ENCODE results near the gene RPL13.

DNA sequence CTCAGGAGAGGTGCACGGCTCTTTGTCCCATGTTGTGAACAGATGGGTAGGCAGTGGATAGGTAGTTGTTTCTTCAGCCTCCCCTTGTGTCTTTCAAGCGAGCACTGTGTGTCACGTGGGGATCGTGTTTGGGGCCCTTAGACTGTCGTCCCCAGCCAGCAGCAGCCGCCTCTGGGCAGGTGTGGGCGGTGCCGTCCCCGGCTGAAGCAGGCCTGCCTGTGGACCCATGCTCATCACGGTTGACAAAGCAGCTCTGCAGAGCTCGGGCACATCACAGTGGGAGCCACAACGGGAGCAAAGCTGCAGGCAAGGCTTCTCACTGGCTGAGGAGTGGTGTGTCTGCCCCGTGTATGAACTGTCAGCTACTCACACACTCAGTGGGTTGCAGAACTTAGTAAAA lies 4.7 kb upstream of the RPL13 start:
- no peak for TF ChIP-seq POLR2A (IDR thresholded peaks at IDR 0.05)
- TF ChIP-seq, protein P1, sequence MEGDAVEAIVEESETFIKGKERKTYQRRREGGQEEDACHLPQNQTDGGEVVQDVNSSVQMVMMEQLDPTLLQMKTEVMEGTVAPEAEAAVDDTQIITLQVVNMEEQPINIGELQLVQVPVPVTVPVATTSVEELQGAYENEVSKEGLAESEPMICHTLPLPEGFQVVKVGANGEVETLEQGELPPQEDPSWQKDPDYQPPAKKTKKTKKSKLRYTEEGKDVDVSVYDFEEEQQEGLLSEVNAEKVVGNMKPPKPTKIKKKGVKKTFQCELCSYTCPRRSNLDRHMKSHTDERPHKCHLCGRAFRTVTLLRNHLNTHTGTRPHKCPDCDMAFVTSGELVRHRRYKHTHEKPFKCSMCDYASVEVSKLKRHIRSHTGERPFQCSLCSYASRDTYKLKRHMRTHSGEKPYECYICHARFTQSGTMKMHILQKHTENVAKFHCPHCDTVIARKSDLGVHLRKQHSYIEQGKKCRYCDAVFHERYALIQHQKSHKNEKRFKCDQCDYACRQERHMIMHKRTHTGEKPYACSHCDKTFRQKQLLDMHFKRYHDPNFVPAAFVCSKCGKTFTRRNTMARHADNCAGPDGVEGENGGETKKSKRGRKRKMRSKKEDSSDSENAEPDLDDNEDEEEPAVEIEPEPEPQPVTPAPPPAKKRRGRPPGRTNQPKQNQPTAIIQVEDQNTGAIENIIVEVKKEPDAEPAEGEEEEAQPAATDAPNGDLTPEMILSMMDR (IDR thresholded peaks at IDR 0.05): no peak

All from Peyer's patch (tissue), 4 donors.